HepG2 (cell line): ENCODE measurements around the gene C11orf24. TPM values are rescaled to one million over a fixed set of nuclear protein-coding genes. Genes with fewer than 3 reads are reported as not detected.

Experiments
- ATAC-seq: fragments of 200-7000 bp; cut with Tn5 transposase; 3 replicates; pipeline ENCODE4 v1.9.1; 2020; ENCODE audit warnings: mild to moderate bottlenecking, moderate library complexity
- BruUV-seq: library from RNA; stranded (reverse); fragments of 400-500 nt; replicated peaks from 2 replicates; lab custom pipeline; 2021; lab: Mats Ljungman, UMichigan
- CTCF ChIA-PET: fragments of 300-600 bp; formaldehyde crosslinking; extraction: SDS; loops from one replicate; lab custom pipeline; 2021; ENCODE audit warnings: low total read pairs, inconsistent platforms, low intra/inter-chr PET ratio; lab: Yijun Ruan, JAX
- POLR2A ChIA-PET: fragments of 350-600 bp; sonication (Branson Sonifier 250); formaldehyde crosslinking; loops from one replicate; lab custom pipeline; 2020; ENCODE audit warnings: antibody characterized with exemption, inconsistent platforms; lab: Yijun Ruan, JAX
- DNase-seq: peaks from one replicate; pipeline ENCODE4 v3.0.0-alpha.2; 2015; ENCODE audit warnings: low spot score
- FAIRE-seq: peaks from 3 replicates; lab custom pipeline; 2011; peaks lifted over from hg19 to GRCh38; lab: Jason Lieb, UNC
- H2AFZ ChIP-seq: one replicate; pipeline ENCODE4 v1.6.1; 2011; ENCODE audit warnings: low read length, inconsistent platforms
- H3K27ac ChIP-seq: fragments of 300-600 bp; 3 replicates; pipeline ENCODE4 v1.8.0; 2011; ENCODE audit warnings: mixed run types, mild to moderate bottlenecking, mixed read lengths, low read length, inconsistent platforms; ENCODE audit not compliant: insufficient read depth; ENCODE audit errors: extremely low read length
- H3K27me3 ChIP-seq, 2 experiments: fragments of 200-600 bp in 1 of 2; 2 replicates in 1 of 2; 3 replicates in 1 of 2; pipeline versions ENCODE4 v1.6.0 to v1.8.0; 2011; ENCODE audit warnings: low read length in 2 of 2, mild to moderate bottlenecking in 2 of 2, moderate library complexity in 2 of 2, inconsistent platforms in 1 of 2; ENCODE audit not compliant: insufficient read depth in 2 of 2, control insufficient read depth in 1 of 2
- H3K36me3 ChIP-seq, 2 experiments: fragments of 200-600 bp in 1 of 2; replicated peaks in 1 of 2; 2 replicates in 1 of 2; 3 replicates in 1 of 2; pipeline versions ENCODE4 v1.5.1 to v1.8.0; 2011; ENCODE audit warnings: low read length in 2 of 2, inconsistent platforms in 1 of 2; ENCODE audit not compliant: insufficient read depth in 2 of 2, control insufficient read depth in 1 of 2
- H3K4me1 ChIP-seq: 2 replicates; pipeline ENCODE4 v1.5.1; 2012; ENCODE audit warnings: low read length, inconsistent platforms; ENCODE audit not compliant: insufficient read depth
- H3K4me2 ChIP-seq: 2 replicates; pipeline ENCODE4 v1.6.0; 2011; ENCODE audit warnings: low read depth, low read length, inconsistent platforms
- H3K4me3 ChIP-seq, 3 experiments: fragments of 200-600 bp in 1 of 3; sonication (generic), shearing (Covaris generic) in 1 of 3; replicated peaks in 1 of 3; 2 replicates each; pipeline ENCODE4 v1.5.1; 2011 to 2016; ENCODE audit warnings: low read length in 3 of 3, inconsistent platforms in 2 of 3, low read depth in 2 of 3, mild to moderate bottlenecking in 2 of 3, control low read depth in 1 of 3, mixed read lengths in 1 of 3; ENCODE audit not compliant: insufficient read depth in 1 of 3
- H3K79me2 ChIP-seq: one replicate; pipeline ENCODE4 v1.6.1; 2011; ENCODE audit warnings: low read length, inconsistent platforms; ENCODE audit not compliant: insufficient read depth
- H3K9ac ChIP-seq: 2 replicates; pipeline ENCODE4 v1.6.0; 2011; ENCODE audit warnings: mild to moderate bottlenecking, low read depth, low read length, inconsistent platforms; ENCODE audit not compliant: insufficient read depth
- H3K9me3 ChIP-seq: 2 replicates; pipeline ENCODE4 v1.5.1; 2012; ENCODE audit warnings: mild to moderate bottlenecking, low read length
- H4K20me1 ChIP-seq: 2 replicates; pipeline ENCODE4 v1.6.0; 2011; ENCODE audit warnings: inconsistent platforms, mild to moderate bottlenecking, low read length, moderate library complexity; ENCODE audit not compliant: insufficient read depth
- BHLHE40 ChIP-seq: IDR thresholded peaks from 2 replicates; pipeline ENCODE4 v1.6.1; 2011; ENCODE audit warnings: low read length, improper control_type of control experiment
- BRCA1 ChIP-seq: sonication (generic); formaldehyde crosslinking; IDR thresholded peaks from 2 replicates; pipeline ENCODE4 v1.4.0; 2020; ENCODE audit warnings: missing genetic modification reagents
- EED ChIP-seq: sonication (generic); formaldehyde crosslinking; IDR thresholded peaks from 2 replicates; pipeline ENCODE4 v1.5.0; 2020; ENCODE audit warnings: mild to moderate bottlenecking, missing genetic modification reagents
- ERF ChIP-seq: IDR thresholded peaks from 2 replicates; pipeline ENCODE4 v1.6.1; 2018; ENCODE audit warnings: missing biosample characterization, missing genetic modification reagents
- ETV6 ChIP-seq: sonication (generic); formaldehyde crosslinking; conservative IDR thresholded peaks from 2 replicates; pipeline ENCODE4 v1.4.0; 2020; ENCODE audit warnings: missing genetic modification reagents
- HNRNPUL1 ChIP-seq: fragments of 200-400 bp; formaldehyde crosslinking; IDR thresholded peaks from 2 replicates; pipeline ENCODE4 v1.6.1; 2017; ENCODE audit warnings: low read depth, mild to moderate bottlenecking, low read length, moderate library complexity
- HOXA9 ChIP-seq: sonication (generic); formaldehyde crosslinking; IDR thresholded peaks from 2 replicates; pipeline ENCODE4 v1.8.1; 2022; ENCODE audit warnings: missing genetic modification reagents, mild to moderate bottlenecking, moderate library complexity, borderline replicate concordance
- MTERF4 ChIP-seq: sonication (generic); formaldehyde crosslinking; IDR thresholded peaks from 2 replicates; pipeline ENCODE4 v1.8.0; 2023; ENCODE audit warnings: mild to moderate bottlenecking, missing genetic modification reagents
- MXI1 ChIP-seq: IDR thresholded peaks from 3 replicates; pipeline ENCODE4 v1.6.1; 2012; ENCODE audit warnings: low read depth, low read length, inconsistent platforms, borderline replicate concordance
- NR1H2 ChIP-seq: sonication (generic); formaldehyde crosslinking; IDR thresholded peaks from 2 replicates; pipeline ENCODE4 v1.8.1; 2022; ENCODE audit warnings: low read depth, missing genetic modification reagents, borderline replicate concordance
- PAX8 ChIP-seq: sonication (generic); formaldehyde crosslinking; IDR thresholded peaks from 2 replicates; pipeline ENCODE4 v1.8.0; 2022; ENCODE audit warnings: mild to moderate bottlenecking, missing genetic modification reagents, borderline replicate concordance
- PITX1 ChIP-seq: sonication (generic); formaldehyde crosslinking; IDR thresholded peaks from 2 replicates; pipeline ENCODE4 v1.5.1; 2020; ENCODE audit warnings: mild to moderate bottlenecking, missing genetic modification reagents
- TEAD3 ChIP-seq: optimal IDR thresholded peaks from 2 replicates; pipeline ENCODE3; 2016; ENCODE audit warnings: borderline replicate concordance
- ZFP1 ChIP-seq: IDR thresholded peaks from 2 replicates; pipeline ENCODE4 v1.6.1; 2016
- ZFP37 ChIP-seq: sonication (generic); formaldehyde crosslinking; IDR thresholded peaks from 2 replicates; pipeline ENCODE4 v1.4.0; 2020; ENCODE audit warnings: missing genetic modification reagents, borderline replicate concordance
- ZMAT5 ChIP-seq: sonication (generic); formaldehyde crosslinking; IDR thresholded peaks from 2 replicates; pipeline ENCODE4 v1.5.0; 2020; ENCODE audit warnings: mild to moderate bottlenecking, low read depth, missing genetic modification reagents, borderline replicate concordance
- ZMYM2 ChIP-seq: sonication (generic); formaldehyde crosslinking; IDR thresholded peaks from 2 replicates; pipeline ENCODE4 v1.8.0; 2022; ENCODE audit warnings: mild to moderate bottlenecking, missing genetic modification reagents
- ZNF180 ChIP-seq: sonication (generic); formaldehyde crosslinking; IDR thresholded peaks from 2 replicates; pipeline ENCODE4 v1.4.0; 2020; ENCODE audit warnings: low read depth, missing genetic modification reagents, borderline replicate concordance
- ZNF224 ChIP-seq: sonication (generic); formaldehyde crosslinking; IDR thresholded peaks from 2 replicates; pipeline ENCODE4 v1.5.0; 2020; ENCODE audit warnings: mild to moderate bottlenecking, missing genetic modification reagents
- ZNF34 ChIP-seq: sonication (generic); formaldehyde crosslinking; IDR thresholded peaks from 2 replicates; pipeline ENCODE4 v1.4.0; 2020; ENCODE audit warnings: mild to moderate bottlenecking, missing genetic modification reagents, borderline replicate concordance
- ZNF451 ChIP-seq: sonication (generic); formaldehyde crosslinking; IDR thresholded peaks from 2 replicates; pipeline ENCODE4 v1.5.0; 2020; ENCODE audit warnings: mild to moderate bottlenecking, missing genetic modification reagents
- ZNF570 ChIP-seq: sonication (generic); formaldehyde crosslinking; IDR thresholded peaks from 2 replicates; pipeline ENCODE4 v1.4.0; 2020; ENCODE audit warnings: mild to moderate bottlenecking, missing genetic modification reagents, borderline replicate concordance
- ZNF891 ChIP-seq: sonication (generic); formaldehyde crosslinking; IDR thresholded peaks from 2 replicates; pipeline ENCODE4 v1.5.0; 2020; ENCODE audit warnings: mild to moderate bottlenecking, missing genetic modification reagents
- ZSCAN31 ChIP-seq: sonication (generic); formaldehyde crosslinking; IDR thresholded peaks from 2 replicates; pipeline ENCODE4 v1.5.0; 2020; ENCODE audit warnings: low read depth, mild to moderate bottlenecking, missing genetic modification reagents
- WGBS: methylation state at CpG from one replicate; pipeline ENCODE4 v1.1.6; 2017; ENCODE audit warnings: low lambda C conversion rate; 5-methylcytosine and 5-hydroxymethylcytosine counted together
- in situ Hi-C: cut with HindIII; loops from 2 replicates; pipeline ENCODE4 v1.10.0; 2017; ENCODE audit warnings: low pct_unique_long_range_greater_than_20kb; ENCODE audit not compliant: extremely low pct_ligation_motif_present
- intact Hi-C: fragments of 100-400 bp; cut with micrococcal nuclease; formaldehyde crosslinking; loops from one replicate; pipeline ENCODE4 v1.10.0; 2022; ENCODE audit not compliant: unreplicated experiment
- polyA plus RNA-seq, 8 experiments: library from polyadenylated mRNA; depleted of rRNA in 3 of 8; stranded (reverse) in 7 of 8; unstranded in 1 of 8; fragments of >200 nt; fragmentation: Illumina TruSeq in 4 of 8; extraction: Trizol in 4 of 8; gene quantifications; 2 replicates each; pipeline versions ENCODE4 v1.2.1 to v1.2.3, GENCODE V29; 2011 to 2016; ENCODE audit warnings: low read depth in 4 of 8, missing spikeins in 1 of 8, mixed read lengths in 1 of 8; ENCODE audit not compliant: insufficient read depth in 1 of 8
- total RNA-seq, 5 experiments: library from RNA; depleted of rRNA; stranded (reverse); fragments of >200 nt; fragmentation: Illumina TruSeq; extraction: Trizol; gene quantifications; 2 replicates each; pipeline ENCODE4 v1.2.3, GENCODE V29; 2016; ENCODE audit warnings: low read depth in 1 of 5

Gene C11orf24
- total and polyA plus RNA-seq, 2 of the 13 experiments (the other 11 are each of a cell fraction or from before 2014, with no cell fraction given): 52.9 to 55.5 TPM

- intact Hi-C loops: loop anchor here (2.0 kb wide), 1 partner anchor 85 kb away; no protein-coding TSS in a partner anchor
- TF ChIP-seq ZFP37 (no peak), ZMYM2 (CRISPR knock-in tag) (no peak), ZMAT5 (CRISPR knock-in tag) (no peak), ZNF891 (CRISPR knock-in tag) (peak; percentile 44; the same call in 1 of the 2 replicates), TEAD3 (CRISPR knock-in tag) (no peak), ETV6 (CRISPR knock-in tag) (peak; percentile 86), ZNF570 (no peak), ERF (CRISPR knock-in tag) (peak; percentile 76), ZNF224 (CRISPR knock-in tag) (no peak), MXI1 (peak; percentile 66; the same call in 1 of the 3 replicates), PITX1 (CRISPR knock-in tag) (0 out of 2 replicates have a peak, but pooled peaks have one; percentile 23), BHLHE40 (no peak), PAX8 (CRISPR knock-in tag) (no peak), MTERF4 (CRISPR knock-in tag) (0 out of 2 replicates have a peak, but pooled peaks have one; percentile 34), ZNF180 (no peak), BRCA1 (CRISPR knock-in tag) (no peak), NR1H2 (CRISPR knock-in tag) (no peak), ZFP1 (CRISPR knock-in tag) (no peak), HOXA9 (CRISPR knock-in tag) (peak; percentile 14), ZSCAN31 (CRISPR knock-in tag) (peak; percentile 75), ZNF451 (CRISPR knock-in tag) (no peak), EED (CRISPR knock-in tag) (no peak), ZNF34 (CRISPR knock-in tag) (no peak), HNRNPUL1 (no peak; the same call in 1 of the 2 replicates)
Measured at GRCh38 chr11:68213555-68214172, 58.1 kb downstream of the C11orf24 start.

More at GRCh38 chr11:68213555-68214172, 58.1 kb downstream of the C11orf24 start:
- POLR2A ChIA-PET: interaction anchor here (1.5 to 6.1 kb wide), 2 partner anchors 84 to 102 kb away, joined by 5 to 73 read pairs; no protein-coding TSS in a partner anchor
- DNase-seq (peak; percentile 76), FAIRE-seq (no peak), ATAC-seq (peak; percentile 16)
- no peak overlapping the region for H2AFZ ChIP-seq
- CTCF ChIA-PET: interaction anchor here (1.6 kb wide), 1 partner anchor 84 kb away, joined by 5 read pairs; no protein-coding TSS in a partner anchor
- peak overlapping the region; percentile 79 for H3K4me2 ChIP-seq
- in situ Hi-C loops: loop anchor here (5.0 kb wide), 1 partner anchor 84 kb away; no protein-coding TSS in a partner anchor
- no peaks in the 10 kb centered on the region; a peak in 1 of 5 replicates for H3K27me3 ChIP-seq
- peak overlapping the region; percentile 63 to 74 (median 63) for H3K4me3 ChIP-seq
- peaks cover 27% of the 10 kb centered on the region for H4K20me1 ChIP-seq
- BruUV-seq: no TSS peak
- peaks cover 68% of the 10 kb centered on the region for H3K4me1 ChIP-seq
- H3K27ac ChIP-seq: peak overlapping the region; percentile 98
- peak overlapping the region; percentile 93 for H3K9ac ChIP-seq
- H3K79me2 ChIP-seq: peaks cover 39% of the 10 kb centered on the region
- H3K36me3 ChIP-seq: no peaks in the 10 kb centered on the region
- no peaks in the 10 kb centered on the region for H3K9me3 ChIP-seq
- WGBS: 4% methylated on average over 14 of the region's 90 CpGs
